IMR-90 (cell line): ENCODE measurements around the gene ITPR2. TPM values are rescaled to one million over a fixed set of nuclear protein-coding genes. Genes with fewer than 3 reads are reported as not detected.

ENCODE experiments used
- ATAC-seq: fragments of 200-7000 bp; cut with Tn5 transposase; 2 replicates; pipeline ENCODE4 v1.9.1; 2020; ENCODE audit warnings: low read depth, mild to moderate bottlenecking, moderate library complexity
- BruUV-seq: library from RNA; stranded (reverse); fragments of 400-500 nt; replicated peaks from 2 replicates; lab custom pipeline; 2021; lab: Mats Ljungman, UMichigan
- CTCF ChIA-PET: fragments of 300-600 bp; formaldehyde crosslinking; extraction: SDS; loops from one replicate; lab custom pipeline; 2021; ENCODE audit warnings: antibody characterized with exemption; lab: Yijun Ruan, JAX
- POLR2A ChIA-PET: fragments of 300-600 bp; sonication (Branson Sonifier 250); formaldehyde crosslinking; loops from one replicate; lab custom pipeline; 2022; ENCODE audit warnings: antibody characterized with exemption; ENCODE audit not compliant: unreplicated experiment; lab: Charles Lee
- DNase-seq: peaks from one replicate; pipeline ENCODE4 v3.0.0; 2013
- H2AFZ ChIP-seq: replicated peaks from 2 replicates; pipeline ENCODE3; 2013; ENCODE audit warnings: low read length, mild to moderate bottlenecking; ENCODE audit not compliant: poor library complexity
- H2AK5ac ChIP-seq: 2 replicates; pipeline ENCODE4 v1.6.1; 2013; ENCODE audit warnings: low read depth, low read length, inconsistent platforms
- H2AK9ac ChIP-seq: replicated peaks from 2 replicates; pipeline ENCODE3; 2013; ENCODE audit warnings: mild to moderate bottlenecking, low read depth, low read length, moderate library complexity; ENCODE audit not compliant: poor library complexity
- H2BK120ac ChIP-seq: 2 replicates; pipeline ENCODE4 v1.6.1; 2013; ENCODE audit warnings: low read depth, low read length, inconsistent platforms
- H2BK15ac ChIP-seq: 3 replicates; pipeline ENCODE4 v1.6.1; 2013; ENCODE audit warnings: low read depth, low read length, inconsistent platforms
- H2BK20ac ChIP-seq: 2 replicates; pipeline ENCODE4 v1.6.1; 2013; ENCODE audit warnings: low read depth, mild to moderate bottlenecking, inconsistent platforms, low read length, moderate library complexity
- H2BK5ac ChIP-seq: 2 replicates; pipeline ENCODE4 v1.6.1; 2013; ENCODE audit warnings: mild to moderate bottlenecking, low read depth, low read length, inconsistent platforms; ENCODE audit not compliant: poor library complexity, severe bottlenecking
- H3K14ac ChIP-seq: replicated peaks from 2 replicates; pipeline ENCODE4 v1.6.1; 2013; ENCODE audit warnings: low read depth, low read length, inconsistent platforms
- H3K18ac ChIP-seq: 2 replicates; pipeline ENCODE4 v1.6.1; 2013; ENCODE audit warnings: low read depth, low read length, control low read depth
- H3K23ac ChIP-seq: 2 replicates; pipeline ENCODE4 v1.6.1; 2013; ENCODE audit warnings: low read depth, low read length, inconsistent platforms
- H3K27ac ChIP-seq: 2 replicates; pipeline ENCODE4 v1.5.1; 2013; ENCODE audit warnings: mild to moderate bottlenecking, control low read depth, low read length; ENCODE audit not compliant: insufficient read depth
- H3K27me3 ChIP-seq: 2 replicates; pipeline ENCODE4 v1.6.1; 2013; ENCODE audit warnings: low read length; ENCODE audit not compliant: control insufficient read depth, insufficient read depth
- H3K36me3 ChIP-seq: 2 replicates; pipeline ENCODE4 v1.6.1; 2013; ENCODE audit warnings: low read length, mixed read lengths; ENCODE audit not compliant: control insufficient read depth, insufficient read depth
- H3K4ac ChIP-seq: 2 replicates; pipeline ENCODE4 v1.6.1; 2013; ENCODE audit warnings: low read depth, low read length, inconsistent platforms
- H3K4me1 ChIP-seq: 2 replicates; pipeline ENCODE4 v1.6.1; 2013; ENCODE audit warnings: low read length, mixed read lengths; ENCODE audit not compliant: control insufficient read depth, insufficient read depth
- H3K4me2 ChIP-seq: 2 replicates; pipeline ENCODE4 v1.6.1; 2013; ENCODE audit warnings: low read depth, mild to moderate bottlenecking, control low read depth, low read length, moderate library complexity
- H3K4me3 ChIP-seq: 2 replicates; pipeline ENCODE4 v1.5.1; 2013; ENCODE audit warnings: low read depth, mild to moderate bottlenecking, control low read depth, low read length, moderate library complexity; ENCODE audit not compliant: insufficient read depth
- H3K56ac ChIP-seq: 2 replicates; pipeline ENCODE4 v1.6.1; 2013; ENCODE audit warnings: low read length, inconsistent platforms; ENCODE audit not compliant: insufficient read depth; ENCODE audit errors: extremely low read depth
- H3K79me1 ChIP-seq, 2 experiments: 2 replicates each; pipeline ENCODE4 v1.6.1; 2013; ENCODE audit warnings: low read length in 2 of 2, inconsistent platforms in 1 of 2, low read depth in 1 of 2
- H3K9ac ChIP-seq: 2 replicates; pipeline ENCODE4 v1.6.1; 2013; ENCODE audit warnings: low read depth, low read length, control low read depth
- H3K9me1 ChIP-seq: 2 replicates; pipeline ENCODE4 v1.6.1; 2013; ENCODE audit warnings: low read length, inconsistent platforms; ENCODE audit not compliant: insufficient read depth
- H3K9me3 ChIP-seq: 2 replicates; pipeline ENCODE4 v1.6.1; 2013; ENCODE audit warnings: low read length; ENCODE audit not compliant: control insufficient read depth, insufficient read depth
- H4K20me1 ChIP-seq: 2 replicates; pipeline ENCODE4 v1.6.1; 2013; ENCODE audit warnings: low read length, inconsistent platforms; ENCODE audit not compliant: insufficient read depth
- H4K5ac ChIP-seq: 2 replicates; pipeline ENCODE4 v1.6.1; 2013; ENCODE audit warnings: mild to moderate bottlenecking, low read depth, low read length, control low read depth
- H4K8ac ChIP-seq, 2 experiments: 2 replicates each; pipeline ENCODE4 v1.6.1; 2013; ENCODE audit warnings: low read depth in 2 of 2, low read length in 2 of 2, control low read depth in 1 of 2, inconsistent platforms in 1 of 2
- H4K91ac ChIP-seq: 2 replicates; pipeline ENCODE4 v1.6.1; 2013; ENCODE audit warnings: low read depth, low read length, inconsistent platforms; ENCODE audit not compliant: insufficient read depth
- BHLHE40 ChIP-seq: fragments of 150-350 bp; IDR thresholded peaks from 2 replicates; pipeline ENCODE4 v1.6.1; 2016; ENCODE audit warnings: mild to moderate bottlenecking, low read depth, low read length
- CEBPB ChIP-seq: IDR thresholded peaks from 2 replicates; pipeline ENCODE4 v1.6.1; 2012; ENCODE audit warnings: low read depth, low read length, improper control_type of control experiment
- CHD1 ChIP-seq: IDR thresholded peaks from 2 replicates; pipeline ENCODE4 v1.6.1; 2012; ENCODE audit warnings: low read depth, low read length, improper control_type of control experiment
- FOS ChIP-seq: fragments of 150-350 bp; IDR thresholded peaks from 2 replicates; pipeline ENCODE4 v1.6.1; 2016; ENCODE audit warnings: low read depth, low read length
- MAFK ChIP-seq: IDR thresholded peaks from 2 replicates; pipeline ENCODE4 v1.6.1; 2012; ENCODE audit warnings: low read depth, low read length, improper control_type of control experiment
- MAZ ChIP-seq: IDR thresholded peaks from 2 replicates; pipeline ENCODE4 v1.6.1; 2012; ENCODE audit warnings: low read depth, mild to moderate bottlenecking, low read length, improper control_type of control experiment, moderate library complexity, borderline replicate concordance
- MXI1 ChIP-seq: IDR thresholded peaks from 2 replicates; pipeline ENCODE4 v1.6.1; 2012; ENCODE audit warnings: low read depth, mild to moderate bottlenecking, low read length, moderate library complexity, borderline replicate concordance
- NFE2L2 ChIP-seq: fragments of 150-350 bp; IDR thresholded peaks from 2 replicates; pipeline ENCODE4 v1.6.1; 2016; ENCODE audit warnings: low read depth, mild to moderate bottlenecking, low read length
- POLR2A ChIP-seq: IDR thresholded peaks from 2 replicates; pipeline ENCODE4 v1.6.1; 2012; ENCODE audit warnings: mild to moderate bottlenecking, low read depth, low read length
- RAD21 ChIP-seq: IDR thresholded peaks from 2 replicates; pipeline ENCODE4 v1.6.1; 2012; ENCODE audit warnings: low read length, improper control_type of control experiment
- RCOR1 ChIP-seq: IDR thresholded peaks from 2 replicates; pipeline ENCODE4 v1.6.1; 2012; ENCODE audit warnings: mild to moderate bottlenecking, low read length, improper control_type of control experiment; ENCODE audit not compliant: insufficient replicate concordance
- RFX5 ChIP-seq: IDR thresholded peaks from 2 replicates; pipeline ENCODE4 v1.8.0; 2012; ENCODE audit warnings: low read depth, mild to moderate bottlenecking, low read length, moderate library complexity
- SMC3 ChIP-seq: fragments of 150-350 bp; IDR thresholded peaks from 2 replicates; pipeline ENCODE4 v1.6.1; 2016; ENCODE audit warnings: low read depth, mild to moderate bottlenecking, antibody characterized with exemption, low read length, moderate library complexity
- USF2 ChIP-seq: fragments of 150-350 bp; IDR thresholded peaks from 2 replicates; pipeline ENCODE4 v1.6.1; 2017; ENCODE audit warnings: mild to moderate bottlenecking, antibody characterized with exemption, low read length, low read depth
- WGBS, 2 experiments: methylation state at CpG; one replicate each; pipeline versions ENCODE4 v1.1.5 to v1.1.7; 2013; ENCODE audit warnings: missing lambda C conversion rate in 2 of 2; ENCODE audit not compliant: insufficient read length in 1 of 2; ENCODE audit errors: extremely low coverage in 2 of 2; 5-methylcytosine and 5-hydroxymethylcytosine counted together
- dilution Hi-C: fragments of 300-500 bp; cut with HindIII; formaldehyde crosslinking; loops from one replicate; pipeline ENCODE4 v1.14.3; 2018; ENCODE audit warnings: low sequenced_read_pairs; ENCODE audit not compliant: unreplicated experiment
- in situ Hi-C: fragments of 300-500 bp; cut with MboI; formaldehyde crosslinking; loops from 3 replicates; pipeline ENCODE4 v1.14.3; 2019; ENCODE audit warnings: low sequenced_read_pairs, inconsistent platforms, mixed read lengths
- intact Hi-C: fragments of 100-400 bp; cut with micrococcal nuclease; formaldehyde crosslinking; loops from 2 replicates; pipeline ENCODE4 v1.10.0; 2022
- polyA plus RNA-seq, 3 experiments: library from polyadenylated mRNA; depleted of rRNA; stranded (reverse); fragments of >200 nt; gene quantifications; 2 replicates each; pipeline ENCODE4 v1.2.3, GENCODE V29; 2012; ENCODE audit warnings: low replicate concordance in 1 of 3
- total RNA-seq: library from RNA; depleted of rRNA; stranded (reverse); fragments of >200 nt; gene quantifications from 2 replicates; pipeline ENCODE4 v1.2.3, GENCODE V29; 2012
- TF ChIP-seq, protein P1 (sequence below): conservative IDR thresholded peaks from 2 replicates; pipeline ENCODE4 v1.5.1; 2012; ENCODE audit warnings: mild to moderate bottlenecking, low read depth, low read length, improper control_type of control experiment
- TF ChIP-seq, protein P2 (sequence below): fragments of 150-350 bp; IDR thresholded peaks from 2 replicates; pipeline ENCODE4 v1.6.1; 2016; ENCODE audit warnings: low read depth, mild to moderate bottlenecking, low read length, moderate library complexity, borderline replicate concordance

Gene ITPR2
- total and polyA plus RNA-seq, 2 of the 4 experiments (the other 2 are of a cell fraction): 1.2 to 9.0 TPM

DNA sequence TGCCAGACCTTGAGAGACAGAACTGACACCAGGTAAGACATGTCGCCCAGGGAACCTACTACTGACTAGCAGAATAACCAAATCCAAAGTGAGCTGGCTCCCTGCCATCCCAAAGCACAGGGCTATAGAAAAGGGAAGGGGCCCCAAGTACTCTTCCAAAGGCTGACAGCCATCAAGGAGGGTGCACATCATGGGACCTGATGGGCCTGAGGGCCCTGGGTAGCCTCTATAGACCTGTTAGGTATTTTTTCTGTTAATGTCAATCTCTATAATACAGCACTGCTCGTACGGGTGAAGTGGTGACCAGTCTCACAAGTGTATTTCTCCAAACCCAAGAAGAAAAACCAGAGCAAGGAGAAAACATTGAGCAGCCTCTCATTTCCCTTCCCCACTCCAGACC is 171.6 kb downstream of the ITPR2 start:
- H2BK20ac ChIP-seq: no peak overlapping the region; the same call in 1 of the 2 replicates
- no peak overlapping the region for H4K8ac ChIP-seq
- intact Hi-C loops (no loop called here), in situ Hi-C loops (no loop called here), dilution Hi-C loops (no loop called here)
- ChIA-PET POLR2A (no interaction called here), CTCF (no interaction called here)
- H2BK15ac ChIP-seq: no peak overlapping the region
- DNase-seq (no peak), ATAC-seq (no peak)
- H3K4me2 ChIP-seq: no peak overlapping the region
- no peak overlapping the region for H3K56ac ChIP-seq
- BruUV-seq: no TSS peak
- no peak overlapping the region for H2BK5ac ChIP-seq
- no peaks in the 10 kb centered on the region; the same call in 1 of the 2 replicates for H3K9me1 ChIP-seq
- H2BK120ac ChIP-seq: no peak overlapping the region
- H3K23ac ChIP-seq: no peak overlapping the region
- H3K36me3 ChIP-seq: no peaks in the 10 kb centered on the region
- no peak overlapping the region for H2AFZ ChIP-seq
- no peak overlapping the region for H3K14ac ChIP-seq
- WGBS, 2 experiments: no CpG with 5 or more reads among the region's 3 CpGs
- no peaks in the 10 kb centered on the region for H3K4me1 ChIP-seq
- H3K79me1 ChIP-seq: no peaks in the 10 kb centered on the region
- H2AK9ac ChIP-seq: no peak overlapping the region
- H2AK5ac ChIP-seq: no peak overlapping the region
- no peaks in the 10 kb centered on the region for H3K9me3 ChIP-seq
- no peak overlapping the region for H3K9ac ChIP-seq
- H3K27ac ChIP-seq: no peak overlapping the region
- no peak overlapping the region for H3K4ac ChIP-seq
- TF ChIP-seq USF2 (no peak), BHLHE40 (no peak), FOS (no peak), POLR2A (no peak), RFX5 (no peak), CEBPB (no peak), MAZ (no peak), CHD1 (no peak), MAFK (no peak), RAD21 (no peak), MXI1 (no peak), RCOR1 (no peak), SMC3 (no peak), NFE2L2 (no peak)
- TF ChIP-seq, protein P1, sequence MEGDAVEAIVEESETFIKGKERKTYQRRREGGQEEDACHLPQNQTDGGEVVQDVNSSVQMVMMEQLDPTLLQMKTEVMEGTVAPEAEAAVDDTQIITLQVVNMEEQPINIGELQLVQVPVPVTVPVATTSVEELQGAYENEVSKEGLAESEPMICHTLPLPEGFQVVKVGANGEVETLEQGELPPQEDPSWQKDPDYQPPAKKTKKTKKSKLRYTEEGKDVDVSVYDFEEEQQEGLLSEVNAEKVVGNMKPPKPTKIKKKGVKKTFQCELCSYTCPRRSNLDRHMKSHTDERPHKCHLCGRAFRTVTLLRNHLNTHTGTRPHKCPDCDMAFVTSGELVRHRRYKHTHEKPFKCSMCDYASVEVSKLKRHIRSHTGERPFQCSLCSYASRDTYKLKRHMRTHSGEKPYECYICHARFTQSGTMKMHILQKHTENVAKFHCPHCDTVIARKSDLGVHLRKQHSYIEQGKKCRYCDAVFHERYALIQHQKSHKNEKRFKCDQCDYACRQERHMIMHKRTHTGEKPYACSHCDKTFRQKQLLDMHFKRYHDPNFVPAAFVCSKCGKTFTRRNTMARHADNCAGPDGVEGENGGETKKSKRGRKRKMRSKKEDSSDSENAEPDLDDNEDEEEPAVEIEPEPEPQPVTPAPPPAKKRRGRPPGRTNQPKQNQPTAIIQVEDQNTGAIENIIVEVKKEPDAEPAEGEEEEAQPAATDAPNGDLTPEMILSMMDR: no peak
- TF ChIP-seq, protein P2, sequence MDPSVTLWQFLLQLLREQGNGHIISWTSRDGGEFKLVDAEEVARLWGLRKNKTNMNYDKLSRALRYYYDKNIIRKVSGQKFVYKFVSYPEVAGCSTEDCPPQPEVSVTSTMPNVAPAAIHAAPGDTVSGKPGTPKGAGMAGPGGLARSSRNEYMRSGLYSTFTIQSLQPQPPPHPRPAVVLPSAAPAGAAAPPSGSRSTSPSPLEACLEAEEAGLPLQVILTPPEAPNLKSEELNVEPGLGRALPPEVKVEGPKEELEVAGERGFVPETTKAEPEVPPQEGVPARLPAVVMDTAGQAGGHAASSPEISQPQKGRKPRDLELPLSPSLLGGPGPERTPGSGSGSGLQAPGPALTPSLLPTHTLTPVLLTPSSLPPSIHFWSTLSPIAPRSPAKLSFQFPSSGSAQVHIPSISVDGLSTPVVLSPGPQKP: no peak
- no peak overlapping the region for H3K18ac ChIP-seq
- H4K5ac ChIP-seq: no peak overlapping the region
- H3K27me3 ChIP-seq: no peaks in the 10 kb centered on the region
- no peak overlapping the region for H4K91ac ChIP-seq
- H4K20me1 ChIP-seq: no peaks in the 10 kb centered on the region
- no peak overlapping the region for H3K4me3 ChIP-seq
